GM19099 (cell line): ENCODE data around the gene MYBPHL.

Experiments used
- POLR2A ChIP-seq: IDR thresholded peaks from 3 replicates; pipeline ENCODE4 v1.6.1; 2011; ENCODE audit warnings: low read depth; ENCODE audit not compliant: insufficient read length; ENCODE audit errors: extremely low read depth

The MYBPHL gene

GRCh38 chr1:109265741-109266330, 41.0 kb downstream of the MYBPHL start:
- no peak for TF ChIP-seq POLR2A

- no peak for TF ChIP-seq POLR2A
Observed at GRCh38 chr1:109265016-109265415, 41.8 kb downstream of the MYBPHL start.

- TF ChIP-seq POLR2A = no peak
Observed at GRCh38 chr1:109264379-109264755, 42.4 kb downstream of the MYBPHL start.

- no peak for TF ChIP-seq POLR2A
Observed at GRCh38 chr1:109263597-109264378, 43.0 kb downstream of the MYBPHL start.

GRCh38 chr1:109263234-109263596, 43.6 kb downstream of the MYBPHL start:
- no peak for TF ChIP-seq POLR2A

- TF ChIP-seq POLR2A = no peak
Observed at GRCh38 chr1:109262231-109263055, 44.4 kb downstream of the MYBPHL start.

GRCh38 chr1:109261578-109261977, 45.2 kb downstream of the MYBPHL start:
- TF ChIP-seq POLR2A = no peak

- TF ChIP-seq POLR2A = no peak
Observed at GRCh38 chr1:109261006-109261405, 45.8 kb downstream of the MYBPHL start.

- TF ChIP-seq POLR2A = no peak
Observed at GRCh38 chr1:109259674-109260557, 46.9 kb downstream of the MYBPHL start.

- TF ChIP-seq POLR2A = no peak
Observed at GRCh38 chr1:109258481-109259466, 48.0 kb downstream of the MYBPHL start.

GRCh38 chr1:109257682-109258421, 49.0 kb downstream of the MYBPHL start:
- no peak for TF ChIP-seq POLR2A

GRCh38 chr1:109256971-109257681, 49.7 kb downstream of the MYBPHL start:
- TF ChIP-seq POLR2A = no peak
